Measurements from ENCODE around the gene SGCA. TPM values are rescaled to one million over a fixed set of nuclear protein-coding genes. Genes with fewer than 3 reads are reported as not detected.

The SGCA gene
- total RNA-seq, 1 experiment from 2014 or later, result not detected

DNA sequence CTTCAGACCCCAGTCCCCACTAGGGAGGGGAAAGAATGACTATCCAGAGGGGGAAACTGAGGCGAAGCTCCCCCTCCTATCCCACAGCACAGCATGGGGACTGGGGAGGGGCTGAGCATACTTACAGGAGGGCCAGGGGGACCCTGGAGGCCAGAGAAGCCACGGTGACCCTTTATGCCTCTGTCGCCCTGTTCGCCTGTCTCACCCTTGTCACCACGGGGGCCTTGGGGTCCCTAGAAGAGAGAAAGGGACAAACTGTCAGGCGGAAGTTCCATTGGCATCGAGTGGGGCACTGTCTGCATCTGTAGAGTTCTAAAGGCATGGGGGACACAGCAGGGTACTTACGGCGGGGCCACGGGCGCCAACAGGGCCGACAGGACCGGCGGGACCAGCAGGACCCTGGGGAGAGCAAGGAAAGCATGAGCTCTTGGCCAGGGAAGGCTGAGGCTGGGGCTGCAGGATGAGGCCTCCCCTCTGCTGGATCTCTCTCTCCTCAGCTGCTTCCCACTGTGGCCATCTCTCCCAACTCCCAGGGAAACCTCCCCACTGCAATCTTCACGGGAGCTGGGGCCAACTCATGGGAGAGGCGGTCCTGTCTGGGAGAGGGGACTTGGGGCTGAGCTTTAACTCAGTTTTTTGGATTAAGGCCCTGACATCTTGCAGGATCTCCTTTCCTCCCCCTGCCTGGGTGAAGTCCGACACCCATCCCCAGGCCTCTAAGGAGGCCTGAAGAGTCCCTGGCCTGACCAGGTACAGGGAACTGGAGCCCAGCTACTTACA lies 22.1 kb downstream of the SGCA start:
- CTCF ChIA-PET, result interaction anchor here (0.6 to 1.5 kb wide), 7 partner anchors 9 to 57 kb away, joined by 3 to 6 read pairs (median 4); no protein-coding TSS in a partner anchor
- TF ChIP-seq, protein P1, sequence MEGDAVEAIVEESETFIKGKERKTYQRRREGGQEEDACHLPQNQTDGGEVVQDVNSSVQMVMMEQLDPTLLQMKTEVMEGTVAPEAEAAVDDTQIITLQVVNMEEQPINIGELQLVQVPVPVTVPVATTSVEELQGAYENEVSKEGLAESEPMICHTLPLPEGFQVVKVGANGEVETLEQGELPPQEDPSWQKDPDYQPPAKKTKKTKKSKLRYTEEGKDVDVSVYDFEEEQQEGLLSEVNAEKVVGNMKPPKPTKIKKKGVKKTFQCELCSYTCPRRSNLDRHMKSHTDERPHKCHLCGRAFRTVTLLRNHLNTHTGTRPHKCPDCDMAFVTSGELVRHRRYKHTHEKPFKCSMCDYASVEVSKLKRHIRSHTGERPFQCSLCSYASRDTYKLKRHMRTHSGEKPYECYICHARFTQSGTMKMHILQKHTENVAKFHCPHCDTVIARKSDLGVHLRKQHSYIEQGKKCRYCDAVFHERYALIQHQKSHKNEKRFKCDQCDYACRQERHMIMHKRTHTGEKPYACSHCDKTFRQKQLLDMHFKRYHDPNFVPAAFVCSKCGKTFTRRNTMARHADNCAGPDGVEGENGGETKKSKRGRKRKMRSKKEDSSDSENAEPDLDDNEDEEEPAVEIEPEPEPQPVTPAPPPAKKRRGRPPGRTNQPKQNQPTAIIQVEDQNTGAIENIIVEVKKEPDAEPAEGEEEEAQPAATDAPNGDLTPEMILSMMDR (IDR thresholded peaks at IDR 0.05; ENCODE audit: unreplicated experiment), result no peak
- Mint-ChIP-seq H3K4me3 (ENCODE audit: unreplicated experiment) (no peak overlapping the region), H3K4me1 (ENCODE audit: insufficient read depth, unreplicated experiment) (peaks cover 16% of the 10 kb centered on the region), H3K9me3 (ENCODE audit: unreplicated experiment) (no peaks in the 10 kb centered on the region), H3K27me3 (ENCODE audit: insufficient read depth, unreplicated experiment) (no peaks in the 10 kb centered on the region), H3K27ac (ENCODE audit: low read depth, unreplicated experiment) (no peak overlapping the region), H3K36me3 (ENCODE audit: insufficient read depth, unreplicated experiment) (peaks cover 20% of the 10 kb centered on the region)
- no TSS peak for BruUV-seq (replicated peaks)
- POLR2A ChIA-PET, result interaction anchor here (0.6 kb wide), 1 partner anchor 10 kb away, joined by 3 read pairs; no protein-coding TSS in a partner anchor
- DNase-seq (ENCODE audit: unreplicated experiment), result no peak
- intact Hi-C loops (cut with micrococcal nuclease), result no loop called here

DNA sequence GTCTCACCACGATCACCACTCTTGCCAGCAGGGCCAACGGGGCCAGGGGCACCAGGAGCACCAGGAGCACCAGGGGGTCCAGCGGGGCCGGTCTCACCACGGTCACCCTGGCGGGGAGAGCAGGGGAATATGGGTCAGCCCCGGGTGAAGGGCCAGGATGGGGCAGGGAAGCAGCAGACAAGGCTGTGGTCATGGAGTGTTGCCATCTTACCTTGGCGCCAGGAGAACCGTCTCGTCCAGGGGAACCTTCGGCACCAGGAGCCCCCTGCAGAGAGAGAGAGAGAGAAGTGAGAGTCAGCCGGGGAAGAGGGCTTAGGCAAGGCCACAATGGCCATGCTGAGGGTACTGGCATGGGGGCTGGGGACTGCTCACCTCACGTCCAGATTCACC lies 22.7 kb downstream of the SGCA start:
- no peak for DNase-seq (ENCODE audit: unreplicated experiment)
- TF ChIP-seq, protein P1 (IDR thresholded peaks at IDR 0.05; ENCODE audit: unreplicated experiment), result no peak
- Mint-ChIP-seq H3K36me3 (ENCODE audit: insufficient read depth, unreplicated experiment) (peaks cover 20% of the 10 kb centered on the region), H3K4me3 (ENCODE audit: unreplicated experiment) (no peak overlapping the region), H3K27me3 (ENCODE audit: insufficient read depth, unreplicated experiment) (no peaks in the 10 kb centered on the region), H3K9me3 (ENCODE audit: unreplicated experiment) (no peaks in the 10 kb centered on the region), H3K4me1 (ENCODE audit: insufficient read depth, unreplicated experiment) (peaks cover 14% of the 10 kb centered on the region), H3K27ac (ENCODE audit: low read depth, unreplicated experiment) (no peak overlapping the region)
- ChIA-PET CTCF (interaction anchor here (0.6 to 2.7 kb wide), 6 partner anchors 9 to 56 kb away, joined by 3 to 17 read pairs (median 4); no protein-coding TSS in a partner anchor), POLR2A (no interaction called here)
- intact Hi-C loops (cut with micrococcal nuclease), result no loop called here
- BruUV-seq (replicated peaks), result no TSS peak

DNA sequence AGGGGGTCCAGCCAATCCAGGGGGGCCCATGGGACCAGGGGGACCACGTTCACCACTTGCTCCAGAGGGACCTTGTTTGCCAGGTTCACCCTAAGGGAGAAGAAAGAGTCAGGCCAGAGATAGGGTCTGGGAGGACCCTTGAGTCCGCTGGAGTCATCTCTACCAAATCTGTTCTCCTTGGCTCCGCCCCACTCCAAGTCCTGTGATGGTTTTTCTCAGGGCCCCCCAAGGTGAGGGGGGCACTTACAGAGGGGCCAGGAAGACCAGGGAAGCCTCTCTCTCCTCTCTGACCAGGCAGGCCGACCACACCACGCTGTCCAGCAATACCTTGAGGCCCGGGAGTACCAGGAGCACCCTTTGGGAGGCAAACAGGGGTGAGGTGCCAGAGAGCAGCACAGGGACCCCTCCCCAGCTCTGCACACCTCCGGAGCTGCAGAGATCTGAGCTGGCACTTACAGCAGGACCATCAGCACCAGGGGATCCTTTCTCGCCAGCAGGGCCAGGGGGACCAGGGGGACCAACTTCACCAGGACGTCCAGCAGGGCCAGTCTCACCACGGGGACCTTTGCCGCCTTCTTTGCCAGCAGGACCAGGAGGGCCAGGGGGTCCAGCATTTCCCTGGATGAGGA lies 23.2 kb downstream of the SGCA start:
- POLR2A ChIA-PET, result interaction anchor here (0.6 kb wide), 1 partner anchor 27 kb away, joined by 4 read pairs; no protein-coding TSS in a partner anchor
- peaks cover 20% of the 10 kb centered on the region for H3K36me3 Mint-ChIP-seq (ENCODE audit: insufficient read depth, unreplicated experiment)
- no peak overlapping the region for H3K4me3 Mint-ChIP-seq (ENCODE audit: unreplicated experiment)
- H3K27me3 Mint-ChIP-seq (ENCODE audit: insufficient read depth, unreplicated experiment), result no peaks in the 10 kb centered on the region
- TF ChIP-seq, protein P1 (IDR thresholded peaks at IDR 0.05; ENCODE audit: unreplicated experiment), result no peak
- no peak for DNase-seq (ENCODE audit: unreplicated experiment)
- no TSS peak for BruUV-seq (replicated peaks)
- no peak overlapping the region for H3K27ac Mint-ChIP-seq (ENCODE audit: low read depth, unreplicated experiment)
- intact Hi-C loops (cut with micrococcal nuclease), result no loop called here
- H3K9me3 Mint-ChIP-seq (ENCODE audit: unreplicated experiment), result no peaks in the 10 kb centered on the region
- CTCF ChIA-PET, result interaction anchor here (1.1 to 2.7 kb wide), 2 partner anchors 19 to 27 kb away, joined by 3 to 17 read pairs; no protein-coding TSS in a partner anchor
- H3K4me1 Mint-ChIP-seq (ENCODE audit: insufficient read depth, unreplicated experiment), result peaks cover 9% of the 10 kb centered on the region
